Tibial artery (tissue), 4 donors: ENCODE results near the gene CACNA1A.
"Not testable (repeated sequence)": the region's sequence is repeated elsewhere in the genome, so short reads cannot be mapped to it uniquely, and the experiment has no call there.

Experiments used
- DNase-seq, 2 donors: peaks; one replicate each; pipeline ENCODE4 v3.0.0-alpha.2; 2019
- H3K27ac ChIP-seq, 2 donors: fragments of 200-600 bp; sonication (generic) in 1 of 2; 1 replicate in 1 of 2; 2 replicates in 1 of 2; pipeline ENCODE4 v1.5.1; 2018 to 2019; ENCODE audit warnings: mild to moderate bottlenecking in 1 of 2
- H3K27me3 ChIP-seq, 2 donors: fragments of 200-600 bp; sonication (generic) in 1 of 2; one replicate each; pipeline versions ENCODE4 v1.5.1 to v1.6.0; 2016 to 2019
- H3K36me3 ChIP-seq, 3 donors: fragments of 200-600 bp; sonication (generic) in 2 of 3; one replicate each; pipeline ENCODE4 v1.5.1; 2016 to 2019; ENCODE audit warnings: mild to moderate bottlenecking in 2 of 3
- H3K4me1 ChIP-seq, 4 donors: fragments of 200-600 bp; sonication (generic) in 2 of 4; 1 replicate in 3 of 4; 2 replicates in 1 of 4; pipeline ENCODE4 v1.5.1; 2016 to 2019
- H3K4me3 ChIP-seq, 2 donors: fragments of 200-600 bp; sonication (generic) in 1 of 2; 1 replicate in 1 of 2; 2 replicates in 1 of 2; pipeline ENCODE4 v1.5.1; 2018 to 2019; ENCODE audit warnings: mild to moderate bottlenecking in 2 of 2
- H3K9me3 ChIP-seq, 3 donors: fragments of 200-600 bp; sonication (generic) in 1 of 3; one replicate each; pipeline ENCODE4 v1.5.1; 2016 to 2019
- CTCF ChIP-seq, 2 experiments: fragments of 200-600 bp in 1 of 2; fragments of 450-650 bp in 1 of 2; IDR thresholded peaks; one replicate each; pipeline ENCODE4 v1.5.1; 2017 to 2019; ENCODE audit warnings: antibody characterized with exemption in 2 of 2, mild to moderate bottlenecking in 1 of 2, moderate library complexity in 1 of 2
- intact Hi-C: fragments of 100-400 bp; cut with DNase I; formaldehyde crosslinking; loops from one replicate; pipeline ENCODE4 v1.15.0; 2023; ENCODE audit warnings: low total_unique reads

CACNA1A gene

GRCh38 chr19:13530720-13531119 is 24.4 kb upstream of the CACNA1A start:
- no peak overlapping the region for H3K4me3 ChIP-seq
- no peaks in the 10 kb centered on the region for H3K9me3 ChIP-seq
- intact Hi-C loops = no loop called here
- no peak overlapping the region for H3K27ac ChIP-seq
- DNase-seq = no peak
- TF ChIP-seq CTCF (IDR thresholded peaks at IDR 0.05) = no peak
- H3K27me3 ChIP-seq = peaks cover 0 to 17% of the 10 kb centered on the region in 2 donors
- no peaks in the 10 kb centered on the region for H3K4me1 ChIP-seq
- H3K36me3 ChIP-seq = no peaks in the 10 kb centered on the region

GRCh38 chr19:13529721-13530120 is 23.4 kb upstream of the CACNA1A start:
- DNase-seq, H3K9me3 ChIP-seq, H3K4me1 ChIP-seq, H3K4me3 ChIP-seq, H3K27ac ChIP-seq, H3K36me3 ChIP-seq: not testable (repeated sequence)
- H3K27me3 ChIP-seq = peaks cover 0 to 22% of the 10 kb centered on the region in 2 donors
- intact Hi-C loops = loop anchor here (5.0 kb wide), 1 partner anchor 1747 kb away; no protein-coding TSS in a partner anchor

- no peaks in the 10 kb centered on the region for H3K4me1 ChIP-seq
- peaks cover 0 to 24% of the 10 kb centered on the region in 2 donors for H3K27me3 ChIP-seq
- H3K27ac ChIP-seq = no peak overlapping the region
- no peak for DNase-seq
- TF ChIP-seq CTCF (IDR thresholded peaks at IDR 0.05) = no peak
- H3K4me3 ChIP-seq = no peak overlapping the region
- no peaks in the 10 kb centered on the region for H3K36me3 ChIP-seq
- intact Hi-C loops = loop anchor here (5.0 kb wide), 1 partner anchor 1744 kb away; no protein-coding TSS in a partner anchor
- no peaks in the 10 kb centered on the region for H3K9me3 ChIP-seq
Measured at GRCh38 chr19:13526552-13526951, 20.3 kb upstream of the CACNA1A start.

GRCh38 chr19:13521066-13521465 is 14.8 kb upstream of the CACNA1A start:
- Histone ChIP-seq H3K27ac (no peak overlapping the region), H3K27me3 (peaks cover 0 to 13% of the 10 kb centered on the region in 2 donors), H3K36me3 (no peaks in the 10 kb centered on the region), H3K4me3 (no peak overlapping the region), H3K9me3 (peaks cover 0 to 19% (median 13%) of the 10 kb centered on the region in 3 donors), H3K4me1 (no peaks in the 10 kb centered on the region)
- intact Hi-C loops = no loop called here
- no peak for DNase-seq
- no peak for TF ChIP-seq CTCF (IDR thresholded peaks at IDR 0.05)

- TF ChIP-seq CTCF (IDR thresholded peaks at IDR 0.05) = no peak
- H3K27me3 ChIP-seq = peaks cover 0 to 44% of the 10 kb centered on the region in 2 donors
- intact Hi-C loops = no loop called here
- no peak overlapping the region for H3K4me3 ChIP-seq
- DNase-seq = no peak
- H3K4me1 ChIP-seq = no peaks in the 10 kb centered on the region
- no peak overlapping the region for H3K27ac ChIP-seq
- no peaks in the 10 kb centered on the region for H3K9me3 ChIP-seq
- H3K36me3 ChIP-seq = no peaks in the 10 kb centered on the region
Measured at GRCh38 chr19:13511947-13512346, 5.7 kb upstream of the CACNA1A start.

- Histone ChIP-seq H3K27me3 (peaks cover 0 to 70% of the 10 kb centered on the region in 2 donors), H3K36me3 (no peaks in the 10 kb centered on the region), H3K27ac (no peak overlapping the region), H3K4me3 (no peak overlapping the region), H3K4me1 (peaks cover 0 to 11% (median 9%) of the 10 kb centered on the region in 4 donors), H3K9me3 (no peaks in the 10 kb centered on the region)
- DNase-seq = no peak
- no peak for TF ChIP-seq CTCF (IDR thresholded peaks at IDR 0.05)
- intact Hi-C loops = no loop called here
Measured at GRCh38 chr19:13507053-13507611, 853 bp upstream of the CACNA1A start.
